Measurements from ENCODE around the gene CIAO2A. TPM values are rescaled to one million over a fixed set of nuclear protein-coding genes. Genes with fewer than 3 reads are reported as not detected.

The CIAO2A gene
- total RNA-seq, 1 donor from 2014 or later: 210 TPM

- H2AFZ ChIP-seq (replicated peaks): no peak overlapping the region
- no peak overlapping the region for H3K4me3 ChIP-seq
- H3K27me3 ChIP-seq: no peaks in the 10 kb centered on the region
- H3K9ac ChIP-seq: no peak overlapping the region
- peaks cover 4% of the 10 kb centered on the region for H3K4me1 Mint-ChIP-seq
- H3K27me3 Mint-ChIP-seq (ENCODE audit: insufficient read depth, low read depth): no peaks in the 10 kb centered on the region
- H3K4me3 Mint-ChIP-seq: no peak overlapping the region
- DNase-seq (ENCODE audit: low spot score): no peak
- no peaks in the 10 kb centered on the region for H3K9me3 Mint-ChIP-seq
- no peaks in the 10 kb centered on the region for H3K79me2 ChIP-seq (ENCODE audit: low read depth)
- H3K4me1 ChIP-seq: peaks cover 7% of the 10 kb centered on the region
- H3F3A ChIP-seq (ENCODE audit: low read depth): no peaks in the 10 kb centered on the region
- no peak for TF ChIP-seq EZH2phosphoT487 (IDR thresholded peaks at IDR 0.05)
- no peak for TF ChIP-seq EZH2 (IDR thresholded peaks at IDR 0.05)
- TF ChIP-seq, protein P1, sequence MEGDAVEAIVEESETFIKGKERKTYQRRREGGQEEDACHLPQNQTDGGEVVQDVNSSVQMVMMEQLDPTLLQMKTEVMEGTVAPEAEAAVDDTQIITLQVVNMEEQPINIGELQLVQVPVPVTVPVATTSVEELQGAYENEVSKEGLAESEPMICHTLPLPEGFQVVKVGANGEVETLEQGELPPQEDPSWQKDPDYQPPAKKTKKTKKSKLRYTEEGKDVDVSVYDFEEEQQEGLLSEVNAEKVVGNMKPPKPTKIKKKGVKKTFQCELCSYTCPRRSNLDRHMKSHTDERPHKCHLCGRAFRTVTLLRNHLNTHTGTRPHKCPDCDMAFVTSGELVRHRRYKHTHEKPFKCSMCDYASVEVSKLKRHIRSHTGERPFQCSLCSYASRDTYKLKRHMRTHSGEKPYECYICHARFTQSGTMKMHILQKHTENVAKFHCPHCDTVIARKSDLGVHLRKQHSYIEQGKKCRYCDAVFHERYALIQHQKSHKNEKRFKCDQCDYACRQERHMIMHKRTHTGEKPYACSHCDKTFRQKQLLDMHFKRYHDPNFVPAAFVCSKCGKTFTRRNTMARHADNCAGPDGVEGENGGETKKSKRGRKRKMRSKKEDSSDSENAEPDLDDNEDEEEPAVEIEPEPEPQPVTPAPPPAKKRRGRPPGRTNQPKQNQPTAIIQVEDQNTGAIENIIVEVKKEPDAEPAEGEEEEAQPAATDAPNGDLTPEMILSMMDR (IDR thresholded peaks at IDR 0.05): no peak
- H3K9me3 ChIP-seq (ENCODE audit: low read depth): no peaks in the 10 kb centered on the region
- H4K20me1 ChIP-seq (ENCODE audit: low read depth): no peaks in the 10 kb centered on the region
- H3K36me3 Mint-ChIP-seq: no peaks in the 10 kb centered on the region
- H3K36me3 ChIP-seq: no peaks in the 10 kb centered on the region
- no peak overlapping the region for H3K27ac Mint-ChIP-seq
- no peak overlapping the region for H3K4me2 ChIP-seq
- H3K27ac ChIP-seq: no peak overlapping the region
These were observed 70.4 kb downstream of the CIAO2A start for GRCh38 chr15:64023220-64023619.

GRCh38 chr15:64022571-64022970, 71.1 kb downstream of the CIAO2A start:
- no peaks in the 10 kb centered on the region for H3K79me2 ChIP-seq (ENCODE audit: low read depth)
- no peak overlapping the region for H3K4me3 Mint-ChIP-seq
- no peaks in the 10 kb centered on the region for H3F3A ChIP-seq (ENCODE audit: low read depth)
- TF ChIP-seq EZH2phosphoT487 (IDR thresholded peaks at IDR 0.05) (no peak), EZH2 (IDR thresholded peaks at IDR 0.05) (no peak)
- TF ChIP-seq, protein P1 (IDR thresholded peaks at IDR 0.05): no peak
- H3K27ac ChIP-seq: no peak overlapping the region
- no peaks in the 10 kb centered on the region for H3K27me3 Mint-ChIP-seq (ENCODE audit: insufficient read depth, low read depth)
- H3K4me1 Mint-ChIP-seq: peaks cover 4% of the 10 kb centered on the region
- no peak overlapping the region for H3K9ac ChIP-seq
- no peak overlapping the region for H3K4me2 ChIP-seq
- peaks cover 7% of the 10 kb centered on the region for H3K4me1 ChIP-seq
- no peaks in the 10 kb centered on the region for H3K36me3 Mint-ChIP-seq
- H3K9me3 Mint-ChIP-seq: no peaks in the 10 kb centered on the region
- DNase-seq (ENCODE audit: low spot score): no peak
- no peak overlapping the region for H3K4me3 ChIP-seq
- no peaks in the 10 kb centered on the region for H3K27me3 ChIP-seq
- no peak overlapping the region for H2AFZ ChIP-seq (replicated peaks)
- no peak overlapping the region for H3K27ac Mint-ChIP-seq
- H4K20me1 ChIP-seq (ENCODE audit: low read depth): no peaks in the 10 kb centered on the region
- H3K9me3 ChIP-seq (ENCODE audit: low read depth): no peaks in the 10 kb centered on the region
- no peaks in the 10 kb centered on the region for H3K36me3 ChIP-seq

Small RNAs within 50 kb of the gene (small RNA-seq; reads per million reads assigned to genes)
- gene RF00019: not detected

Other genes starting within 250 kb of the CIAO2A start
- 5.4 and 9.7 TPM in 2 replicates for gene DAPK2, start 47.4 kb downstream of the CIAO2A start, total RNA-seq (ENCODE audit: low replicate concordance)
- 24.0 and 31.3 TPM in 2 replicates for gene SNX1, start 2.1 kb upstream of the CIAO2A start, total RNA-seq (ENCODE audit: low replicate concordance)
- gene SNX22, start 57.9 kb upstream of the CIAO2A start, total RNA-seq (ENCODE audit: low replicate concordance): 4.0 and 6.4 TPM in 2 replicates
- 109 and 137 TPM in 2 replicates for gene PPIB, start 69.2 kb upstream of the CIAO2A start, total RNA-seq (ENCODE audit: low replicate concordance)